ENCODE measurements around the gene OSBPL10.

The OSBPL10 gene

DNA sequence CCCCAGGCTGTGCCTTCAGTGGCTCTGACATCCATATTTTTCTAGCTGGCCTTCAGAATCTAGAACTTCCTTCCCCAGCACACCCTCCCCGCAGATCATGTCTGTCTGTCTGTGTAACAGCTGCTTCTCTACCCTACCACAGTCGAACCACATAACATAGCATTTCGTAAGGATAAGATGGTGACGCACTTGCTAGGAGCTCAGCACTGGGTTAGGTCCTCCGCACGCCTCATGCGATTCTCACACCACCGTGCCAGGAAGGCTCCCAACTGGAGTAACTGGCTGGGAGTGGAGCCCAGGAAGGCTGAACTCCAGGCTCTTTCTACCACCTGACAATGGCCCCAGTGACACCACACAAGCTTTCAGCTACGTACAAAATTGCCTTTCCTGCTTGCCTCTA is 279.8 kb downstream of the OSBPL10 start:
- no peaks in the 10 kb centered on the region for H3K27me3 ChIP-seq (ENCODE audit: control insufficient read depth, insufficient read depth, low read length)
- TF ChIP-seq, protein P1, sequence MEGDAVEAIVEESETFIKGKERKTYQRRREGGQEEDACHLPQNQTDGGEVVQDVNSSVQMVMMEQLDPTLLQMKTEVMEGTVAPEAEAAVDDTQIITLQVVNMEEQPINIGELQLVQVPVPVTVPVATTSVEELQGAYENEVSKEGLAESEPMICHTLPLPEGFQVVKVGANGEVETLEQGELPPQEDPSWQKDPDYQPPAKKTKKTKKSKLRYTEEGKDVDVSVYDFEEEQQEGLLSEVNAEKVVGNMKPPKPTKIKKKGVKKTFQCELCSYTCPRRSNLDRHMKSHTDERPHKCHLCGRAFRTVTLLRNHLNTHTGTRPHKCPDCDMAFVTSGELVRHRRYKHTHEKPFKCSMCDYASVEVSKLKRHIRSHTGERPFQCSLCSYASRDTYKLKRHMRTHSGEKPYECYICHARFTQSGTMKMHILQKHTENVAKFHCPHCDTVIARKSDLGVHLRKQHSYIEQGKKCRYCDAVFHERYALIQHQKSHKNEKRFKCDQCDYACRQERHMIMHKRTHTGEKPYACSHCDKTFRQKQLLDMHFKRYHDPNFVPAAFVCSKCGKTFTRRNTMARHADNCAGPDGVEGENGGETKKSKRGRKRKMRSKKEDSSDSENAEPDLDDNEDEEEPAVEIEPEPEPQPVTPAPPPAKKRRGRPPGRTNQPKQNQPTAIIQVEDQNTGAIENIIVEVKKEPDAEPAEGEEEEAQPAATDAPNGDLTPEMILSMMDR (IDR thresholded peaks at IDR 0.05), result no peak
- no peaks in the 10 kb centered on the region for H3K36me3 ChIP-seq (ENCODE audit: control insufficient read depth, insufficient read depth, low read length)
- H3K4me1 ChIP-seq, result peaks cover 4% of the 10 kb centered on the region
- H3K4me3 ChIP-seq (ENCODE audit: low read depth, low read length), result no peak overlapping the region
- H3K9me3 ChIP-seq (ENCODE audit: control insufficient read depth, low read length), result no peaks in the 10 kb centered on the region
- no peaks in the 10 kb centered on the region for H3K79me2 ChIP-seq
- no peak overlapping the region for H3K27ac ChIP-seq
- H2AFZ ChIP-seq, result no peak overlapping the region
- no peak overlapping the region for H3K9ac ChIP-seq
- no peak overlapping the region for H3K4me2 ChIP-seq (ENCODE audit: low read length)

DNA sequence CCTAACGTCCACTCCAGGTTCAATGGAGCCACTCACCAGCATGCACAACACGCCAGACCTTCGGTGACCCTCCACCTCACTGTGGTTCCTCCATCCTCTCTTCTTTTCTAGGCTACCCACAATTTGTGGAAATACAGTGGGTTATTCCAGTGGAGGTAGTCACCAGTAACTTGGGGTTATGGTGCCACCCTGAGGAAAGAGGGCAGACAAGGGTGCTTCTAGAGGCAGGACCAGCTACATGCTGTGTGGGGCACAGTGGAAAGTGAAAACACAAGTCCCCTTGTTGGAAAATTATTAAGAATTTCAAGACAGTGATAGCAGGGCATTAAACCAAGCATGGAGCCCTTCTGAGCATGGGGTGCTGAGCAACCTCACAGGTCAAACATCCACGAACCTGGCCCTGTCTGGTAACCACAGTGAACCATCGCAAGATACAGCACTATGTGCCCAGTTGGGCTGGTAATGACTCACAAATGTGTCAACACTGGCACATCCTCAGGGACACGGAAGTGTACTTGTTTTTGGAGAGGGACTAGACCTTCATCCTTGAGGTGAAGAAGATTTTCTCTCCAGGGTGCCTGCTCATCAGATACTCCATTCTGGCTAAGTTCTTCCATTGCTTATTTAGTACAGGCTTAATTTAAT is 281.6 kb downstream of the OSBPL10 start:
- Histone ChIP-seq H3K9ac (no peak overlapping the region), H2AFZ (no peak overlapping the region), H3K79me2 (no peaks in the 10 kb centered on the region), H3K9me3 (ENCODE audit: control insufficient read depth, low read length) (no peaks in the 10 kb centered on the region), H3K27ac (no peak overlapping the region), H3K36me3 (ENCODE audit: control insufficient read depth, insufficient read depth, low read length) (no peaks in the 10 kb centered on the region), H3K27me3 (ENCODE audit: control insufficient read depth, insufficient read depth, low read length) (no peaks in the 10 kb centered on the region), H3K4me1 (no peaks in the 10 kb centered on the region), H3K4me3 (ENCODE audit: low read depth, low read length) (no peak overlapping the region), H3K4me2 (ENCODE audit: low read length) (no peak overlapping the region)
- TF ChIP-seq, protein P1 (IDR thresholded peaks at IDR 0.05), result no peak

DNA sequence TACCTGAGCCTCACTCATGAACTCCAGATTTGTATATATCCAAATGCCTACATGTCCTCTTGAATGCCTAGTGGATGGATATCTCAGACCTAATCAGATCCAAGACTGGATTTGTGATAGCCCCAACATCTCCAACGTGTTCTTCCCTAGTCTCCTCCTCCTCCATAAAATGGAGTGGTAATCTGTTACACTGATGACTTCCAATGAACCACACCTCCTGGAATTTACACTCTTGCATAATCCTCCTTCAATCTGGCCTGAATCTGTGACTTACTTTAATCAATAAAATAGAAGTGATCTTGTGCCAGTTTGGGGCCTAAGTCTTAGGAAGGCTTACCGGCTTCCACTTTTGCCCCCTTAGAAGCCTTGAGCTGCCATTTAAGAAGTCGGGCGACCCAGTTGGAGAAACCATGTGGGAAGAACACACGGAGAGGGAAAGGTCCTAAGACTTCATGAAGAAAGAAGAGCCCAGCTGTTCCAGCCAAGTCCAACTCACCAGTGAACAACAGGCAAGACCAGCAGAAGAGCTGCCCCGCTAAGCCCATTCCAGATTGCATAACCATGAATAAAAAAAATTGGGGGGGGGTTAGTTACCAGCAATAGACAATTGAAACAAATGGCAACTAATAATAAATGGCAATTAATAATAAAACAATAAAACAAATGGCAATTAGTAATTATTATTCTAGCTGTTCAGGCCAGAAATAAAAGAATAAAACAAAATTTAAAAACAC is 284.1 kb downstream of the OSBPL10 start:
- no peak overlapping the region for H3K9ac ChIP-seq
- TF ChIP-seq, protein P1 (IDR thresholded peaks at IDR 0.05), result no peak
- H2AFZ ChIP-seq, result no peak overlapping the region
- no peak overlapping the region for H3K4me3 ChIP-seq (ENCODE audit: low read depth, low read length)
- H3K4me2 ChIP-seq (ENCODE audit: low read length), result no peak overlapping the region
- H3K36me3 ChIP-seq (ENCODE audit: control insufficient read depth, insufficient read depth, low read length), result no peaks in the 10 kb centered on the region
- no peaks in the 10 kb centered on the region for H3K27me3 ChIP-seq (ENCODE audit: control insufficient read depth, insufficient read depth, low read length)
- no peaks in the 10 kb centered on the region for H3K4me1 ChIP-seq
- no peak overlapping the region for H3K27ac ChIP-seq
- H3K79me2 ChIP-seq, result no peaks in the 10 kb centered on the region
- H3K9me3 ChIP-seq (ENCODE audit: control insufficient read depth, low read length), result no peaks in the 10 kb centered on the region

DNA sequence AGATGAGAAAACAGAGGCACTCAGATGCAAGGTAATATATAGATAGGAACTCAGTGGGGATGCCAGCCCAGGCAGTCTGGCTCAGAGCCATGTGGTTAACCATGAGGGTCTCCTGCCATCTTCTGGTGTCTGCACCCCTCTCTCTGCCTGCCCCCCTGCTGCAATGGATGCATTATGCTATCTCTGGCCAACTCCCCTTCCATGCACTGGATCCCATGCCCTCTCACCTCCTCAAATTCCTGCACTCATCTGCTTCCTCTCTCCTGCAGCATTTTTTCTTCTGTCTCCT is 285.1 kb downstream of the OSBPL10 start:
- Histone ChIP-seq H3K27me3 (ENCODE audit: control insufficient read depth, insufficient read depth, low read length) (no peaks in the 10 kb centered on the region), H3K4me2 (ENCODE audit: low read length) (no peak overlapping the region), H3K36me3 (ENCODE audit: control insufficient read depth, insufficient read depth, low read length) (no peaks in the 10 kb centered on the region), H3K9ac (no peak overlapping the region), H3K4me3 (ENCODE audit: low read depth, low read length) (no peak overlapping the region), H3K4me1 (no peaks in the 10 kb centered on the region), H2AFZ (no peak overlapping the region), H3K79me2 (no peaks in the 10 kb centered on the region), H3K9me3 (ENCODE audit: control insufficient read depth, low read length) (no peaks in the 10 kb centered on the region), H3K27ac (no peak overlapping the region)
- TF ChIP-seq, protein P1 (IDR thresholded peaks at IDR 0.05), result no peak

Measured in parathyroid adenoma (tissue), 2 donors.